PC-9 (cell line): ENCODE measurements around the gene FNIP1. TPM values are rescaled to one million over a fixed set of nuclear protein-coding genes. Genes with fewer than 3 reads are reported as not detected.
"Not testable (repeated sequence)": the region's sequence is repeated elsewhere in the genome, so short reads cannot be mapped to it uniquely, and the experiment has no call there.

Experiments used
- BruUV-seq: library from RNA; stranded (reverse); fragments of 400-500 nt; replicated peaks from 2 replicates; lab custom pipeline; 2021; lab: Mats Ljungman, UMichigan
- CTCF ChIA-PET: fragments of 300-600 bp; sonication (Branson Sonifier 250); formaldehyde crosslinking; loops from one replicate; lab custom pipeline; 2022; ENCODE audit warnings: antibody characterized with exemption; lab: Charles Lee
- POLR2A ChIA-PET: fragments of 300-600 bp; sonication (Branson Sonifier 250); formaldehyde crosslinking; loops from one replicate; lab custom pipeline; 2022; ENCODE audit warnings: antibody characterized with exemption; ENCODE audit not compliant: unreplicated experiment; lab: Charles Lee
- DNase-seq, 2 experiments: peaks; one replicate each; pipeline versions ENCODE4 v3.0.0 to v3.0.0-alpha.2; 2015 to 2022; ENCODE audit warnings: mixed read lengths in 1 of 2
- H2AFZ ChIP-seq: fragments of 200-600 bp; sonication (generic); 2 replicates; pipeline ENCODE4 v1.8.1; 2017; ENCODE audit warnings: antibody characterized with exemption
- H3F3A ChIP-seq: fragments of 200-600 bp; sonication (generic); 2 replicates; pipeline ENCODE4 v1.8.1; 2017; ENCODE audit warnings: antibody characterized with exemption, mild to moderate bottlenecking, low read depth; ENCODE audit not compliant: insufficient read depth
- H3K27ac ChIP-seq: fragments of 200-600 bp; sonication (generic); 2 replicates; pipeline ENCODE4 v1.6.1; 2016; ENCODE audit warnings: mixed run types
- H3K27me3 ChIP-seq: fragments of 200-600 bp; sonication (generic); 2 replicates; pipeline ENCODE4 v1.6.1; 2016; ENCODE audit warnings: low read depth, mixed run types; ENCODE audit not compliant: insufficient read depth
- H3K36me3 ChIP-seq: fragments of 200-600 bp; sonication (generic); 2 replicates; pipeline ENCODE4 v1.6.1; 2016; ENCODE audit warnings: low read depth, mixed run types
- H3K4me1 ChIP-seq: fragments of 200-600 bp; sonication (generic); replicated peaks from 2 replicates; pipeline ENCODE4 v1.6.1; 2016; ENCODE audit warnings: mixed run types; ENCODE audit not compliant: insufficient read depth
- H3K4me2 ChIP-seq: fragments of 200-600 bp; sonication (generic); 2 replicates; pipeline ENCODE4 v1.6.1; 2017; ENCODE audit warnings: mixed run types
- H3K4me3 ChIP-seq: fragments of 200-600 bp; sonication (generic); 2 replicates; pipeline ENCODE4 v1.6.1; 2016; ENCODE audit warnings: mixed run types
- H3K79me2 ChIP-seq: fragments of 200-600 bp; sonication (generic); 2 replicates; pipeline ENCODE4 v1.6.1; 2017; ENCODE audit warnings: low read depth, mixed run types
- H3K9me2 ChIP-seq: fragments of 200-600 bp; sonication (generic); 2 replicates; pipeline ENCODE4 v1.8.1; 2017; ENCODE audit warnings: mild to moderate bottlenecking; ENCODE audit not compliant: insufficient read depth
- H3K9me3 ChIP-seq: fragments of 200-600 bp; sonication (generic); 2 replicates; pipeline ENCODE4 v1.8.1; 2016; ENCODE audit warnings: low read depth; ENCODE audit not compliant: insufficient read depth
- H4K20me1 ChIP-seq: fragments of 200-600 bp; sonication (generic); 2 replicates; pipeline ENCODE4 v1.8.1; 2017; ENCODE audit not compliant: insufficient read depth
- CTCF ChIP-seq: fragments of 200-600 bp; sonication (generic); conservative IDR thresholded peaks from 2 replicates; pipeline ENCODE4 v1.6.1; 2017; ENCODE audit warnings: mixed run types, antibody characterized with exemption, mild to moderate bottlenecking, moderate library complexity
- EZH2 ChIP-seq: fragments of 200-600 bp; sonication (generic); IDR thresholded peaks from 2 replicates; pipeline ENCODE4 v1.8.0; 2017; ENCODE audit warnings: antibody characterized with exemption, low read depth
- intact Hi-C: fragments of 100-400 bp; cut with micrococcal nuclease; formaldehyde crosslinking; loops from one replicate; pipeline ENCODE4 v1.10.0; 2022; ENCODE audit not compliant: unreplicated experiment
- total RNA-seq: library from RNA; stranded (reverse); gene quantifications from 2 replicates; pipeline ENCODE4 v1.2.3, GENCODE V29; 2021

The FNIP1 gene
- total RNA-seq, 1 experiment from 2014 or later, result 23.5 TPM

GRCh38 chr5:131682826-131683225 is 114.0 kb downstream of the FNIP1 start:
- Histone ChIP-seq H3K27ac (no peak overlapping the region), H3K9me3 (no peaks in the 10 kb centered on the region), H3K27me3 (no peaks in the 10 kb centered on the region), H3K4me1 (no peaks in the 10 kb centered on the region), H3K4me3 (no peak overlapping the region), H3K79me2 (no peaks in the 10 kb centered on the region), H3K9me2 (no peaks in the 10 kb centered on the region; the same call in 1 of the 2 replicates), H3F3A (no peaks in the 10 kb centered on the region; the same call in 1 of the 2 replicates), H2AFZ (no peak overlapping the region), H3K4me2 (no peak overlapping the region), H4K20me1 (no peaks in the 10 kb centered on the region), H3K36me3 (0 out of 2 replicates have a peak, but pooled peaks cover 10% of the 10 kb centered on the region)
- POLR2A ChIA-PET, result no interaction called here
- no TSS peak for BruUV-seq
- CTCF ChIA-PET, result no interaction called here
- intact Hi-C loops, result loop anchor here (10.0 kb wide), 1 partner anchor 98 kb away; no protein-coding TSS in a partner anchor
- DNase-seq, result no peak
- TF ChIP-seq EZH2 (no peak), CTCF (no peak)

DNA sequence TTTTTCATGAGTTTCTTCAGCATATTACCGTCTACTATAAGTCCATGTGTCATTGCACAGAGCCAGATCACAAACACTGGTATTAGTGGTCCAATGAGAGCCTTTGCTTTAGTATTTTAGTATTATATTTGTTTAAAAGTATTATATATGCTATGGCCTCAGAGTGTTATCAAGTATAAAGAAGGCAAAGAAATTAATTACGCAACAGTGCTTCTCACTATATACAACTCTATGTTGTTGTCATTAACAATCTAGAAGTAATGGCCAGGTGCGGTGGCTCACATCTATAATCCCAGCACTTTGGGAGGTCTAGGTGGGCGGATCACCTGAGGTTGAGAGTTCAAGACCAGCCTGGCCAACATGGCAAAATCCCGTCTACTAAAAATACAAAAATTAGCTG is 114.6 kb downstream of the FNIP1 start:
- Histone ChIP-seq H3K79me2 (no peaks in the 10 kb centered on the region), H3K4me2 (no peak overlapping the region), H4K20me1 (no peaks in the 10 kb centered on the region), H3K4me3 (no peak overlapping the region), H3K9me3 (no peaks in the 10 kb centered on the region), H3K27me3 (no peaks in the 10 kb centered on the region), H3F3A (no peaks in the 10 kb centered on the region; the same call in 1 of the 2 replicates), H3K9me2 (no peaks in the 10 kb centered on the region; the same call in 1 of the 2 replicates), H3K4me1 (no peaks in the 10 kb centered on the region), H3K27ac (no peak overlapping the region), H2AFZ (no peak overlapping the region), H3K36me3 (peaks cover 12% of the 10 kb centered on the region; the same call in 1 of the 2 replicates)
- no peak for DNase-seq
- ChIA-PET CTCF (no interaction called here), POLR2A (no interaction called here)
- intact Hi-C loops, result loop anchor here (10.0 kb wide), 1 partner anchor 97 kb away; no protein-coding TSS in a partner anchor
- TF ChIP-seq EZH2, result no peak
- no peak for TF ChIP-seq CTCF
- no TSS peak for BruUV-seq

GRCh38 chr5:131679911-131680310 is 116.9 kb downstream of the FNIP1 start:
- no peaks in the 10 kb centered on the region for H3K4me1 ChIP-seq
- no peak for DNase-seq
- H3F3A ChIP-seq, result no peaks in the 10 kb centered on the region; the same call in 1 of the 2 replicates
- H3K9me2 ChIP-seq, result no peaks in the 10 kb centered on the region
- ChIA-PET CTCF (no interaction called here), POLR2A (interaction anchor here (0.6 kb wide), 1 partner anchor 9 kb away, joined by 5 read pairs; no protein-coding TSS in a partner anchor)
- TF ChIP-seq CTCF (no peak), EZH2 (no peak)
- H3K36me3 ChIP-seq, result peaks cover 25% of the 10 kb centered on the region
- H3K4me2 ChIP-seq, result no peak overlapping the region
- BruUV-seq, result no TSS peak
- no peaks in the 10 kb centered on the region for H3K79me2 ChIP-seq
- intact Hi-C loops, result loop anchor here (10.0 kb wide), 1 partner anchor 95 kb away; no protein-coding TSS in a partner anchor
- H3K9me3 ChIP-seq, result no peaks in the 10 kb centered on the region
- H3K4me3 ChIP-seq, result no peak overlapping the region
- H3K27ac ChIP-seq, result no peak overlapping the region
- H2AFZ ChIP-seq, result no peak overlapping the region
- H4K20me1 ChIP-seq, result no peaks in the 10 kb centered on the region
- no peaks in the 10 kb centered on the region for H3K27me3 ChIP-seq

- H3K9me3 ChIP-seq, H3K4me2 ChIP-seq, BruUV-seq, H3K27ac ChIP-seq, H3F3A ChIP-seq, H3K4me3 ChIP-seq, CTCF ChIA-PET, H4K20me1 ChIP-seq, H3K27me3 ChIP-seq, H3K4me1 ChIP-seq, intact Hi-C loops, H3K9me2 ChIP-seq, DNase-seq, POLR2A ChIA-PET, H2AFZ ChIP-seq, H3K79me2 ChIP-seq: not testable (repeated sequence)
- peaks cover 26% of the 10 kb centered on the region for H3K36me3 ChIP-seq
Observed at GRCh38 chr5:131678273-131678672, 118.5 kb downstream of the FNIP1 start.
